HL-60 (cell line): ENCODE results near the gene JARID2.

ENCODE experiments used
- DNase-seq, 2 experiments: peaks; one replicate each; pipeline ENCODE4 v3.0.0-alpha.2; 2010 to 2020; ENCODE audit warnings: low read depth in 1 of 2, low spot score in 1 of 2
- H3K27ac ChIP-seq: fragments of 250-450 bp; sonication (Bioruptor Pico); replicated peaks from 2 replicates; pipeline ENCODE4 v1.5.1; 2020; ENCODE audit warnings: mild to moderate bottlenecking, moderate library complexity
- H3K27me3 ChIP-seq: fragments of 250-450 bp; sonication (Bioruptor Pico); 2 replicates; pipeline ENCODE4 v1.5.1; 2021; ENCODE audit warnings: mild to moderate bottlenecking, moderate library complexity; ENCODE audit not compliant: insufficient read depth, poor library complexity, severe bottlenecking
- H3K4me3 ChIP-seq: replicated peaks from 2 replicates; pipeline ENCODE4 v1.5.1; 2011; ENCODE audit warnings: mild to moderate bottlenecking, control low read depth, low read length; ENCODE audit not compliant: insufficient read depth
- CTCF ChIP-seq: IDR thresholded peaks from one replicate; pipeline ENCODE4 v1.5.1; 2011; ENCODE audit warnings: low read length, control low read depth, inconsistent platforms; ENCODE audit not compliant: insufficient read depth
- GABPA ChIP-seq: IDR thresholded peaks from 2 replicates; pipeline ENCODE4 v1.6.1; 2012; ENCODE audit warnings: low read depth
- POLR2AphosphoS5 ChIP-seq: IDR thresholded peaks from 2 replicates; pipeline ENCODE4 v1.6.1; 2012; ENCODE audit warnings: low read depth
- REST ChIP-seq: IDR thresholded peaks from 2 replicates; pipeline ENCODE4 v1.6.1; 2012; ENCODE audit warnings: low read depth; ENCODE audit not compliant: insufficient replicate concordance
- SPI1 ChIP-seq: IDR thresholded peaks from 2 replicates; pipeline ENCODE4 v1.6.1; 2012; ENCODE audit warnings: low read depth, mild to moderate bottlenecking, borderline replicate concordance

Gene JARID2

GRCh38 chr6:15268137-15268908 lies 22.5 kb downstream of the JARID2 start:
- Histone ChIP-seq H3K27me3 (no peaks in the 10 kb centered on the region), H3K4me3 (no peak overlapping the region), H3K27ac (peak overlapping the region; percentile 8)
- TF ChIP-seq GABPA = no peak
- TF ChIP-seq CTCF = no peak
- no peak for TF ChIP-seq REST
- TF ChIP-seq SPI1 = no peak
- no peak for TF ChIP-seq POLR2AphosphoS5
- no peak for DNase-seq

GRCh38 chr6:15269011-15269410 lies 23.1 kb downstream of the JARID2 start:
- H3K4me3 ChIP-seq = no peak overlapping the region
- no peak for DNase-seq
- no peaks in the 10 kb centered on the region for H3K27me3 ChIP-seq
- TF ChIP-seq SPI1 (no peak), POLR2AphosphoS5 (no peak), REST (no peak), CTCF (no peak), GABPA (no peak)
- peak overlapping the region; percentile 8; the same call in 1 of the 2 replicates for H3K27ac ChIP-seq

GRCh38 chr6:15269619-15270018 lies 23.8 kb downstream of the JARID2 start:
- H3K27me3 ChIP-seq = no peaks in the 10 kb centered on the region
- H3K27ac ChIP-seq = no peak overlapping the region
- no peak for DNase-seq
- TF ChIP-seq POLR2AphosphoS5 = no peak
- TF ChIP-seq SPI1 = no peak
- TF ChIP-seq REST = no peak
- TF ChIP-seq GABPA = no peak
- no peak for TF ChIP-seq CTCF
- no peak overlapping the region for H3K4me3 ChIP-seq
